GM12878 (cell line): Measurements from ENCODE around the gene PSMD13.

Experiments used
- BHLHE40 ChIP-seq, 2 experiments: fragments of 450-650 bp in 1 of 2; IDR thresholded peaks; 2 replicates each; pipeline ENCODE4 v1.6.1; 2011 to 2017; ENCODE audit warnings: low read depth in 2 of 2, borderline replicate concordance in 1 of 2, improper control_type of control experiment in 1 of 2, low read length in 1 of 2, mild to moderate bottlenecking in 1 of 2
- EZH2 ChIP-seq: IDR thresholded peaks from 2 replicates; pipeline ENCODE4 v1.6.1; 2012; ENCODE audit warnings: low read depth, mild to moderate bottlenecking, control low read depth, inconsistent platforms, low read length, borderline replicate concordance; ENCODE audit not compliant: control insufficient read depth
- PAX5 ChIP-seq: IDR thresholded peaks from 2 replicates; pipeline ENCODE4 v1.6.1; 2011; ENCODE audit warnings: low read depth, low read length, borderline replicate concordance
- PML ChIP-seq: IDR thresholded peaks from 2 replicates; pipeline ENCODE4 v1.6.1; 2012; ENCODE audit warnings: low read length, inconsistent platforms
- POLR2A ChIP-seq: IDR thresholded peaks from 2 replicates; pipeline ENCODE4 v1.6.1; 2011; ENCODE audit warnings: low read depth, mild to moderate bottlenecking, low read length
- POLR2AphosphoS5 ChIP-seq: IDR thresholded peaks from 2 replicates; pipeline ENCODE4 v1.6.1; 2011; ENCODE audit warnings: mild to moderate bottlenecking, low read length, inconsistent platforms
- RBBP5 ChIP-seq: fragments of 200-600 bp; sonication (generic); conservative IDR thresholded peaks from 2 replicates; pipeline ENCODE4 v1.6.1; 2016
- SIN3A ChIP-seq: IDR thresholded peaks from 2 replicates; pipeline ENCODE4 v1.6.1; 2012; ENCODE audit warnings: low read depth, low read length, improper control_type of control experiment
- SMAD5 ChIP-seq: IDR thresholded peaks from 2 replicates; pipeline ENCODE4 v1.6.1; 2016; ENCODE audit warnings: antibody characterized with exemption, low read depth
- SP1 ChIP-seq: IDR thresholded peaks from one replicate; pipeline ENCODE4 v1.6.1; 2011; ENCODE audit warnings: low read depth, low read length
- TCF12 ChIP-seq: IDR thresholded peaks from 2 replicates; pipeline ENCODE4 v1.6.1; 2011; ENCODE audit warnings: low read depth, mild to moderate bottlenecking, low read length
- ZSCAN29 ChIP-seq: fragments of 450-650 bp; IDR thresholded peaks from 2 replicates; pipeline ENCODE4 v1.6.1; 2017; ENCODE audit warnings: mild to moderate bottlenecking, moderate library complexity
- TF ChIP-seq, protein P1 (sequence below), 3 experiments: IDR thresholded peaks in 2 of 3; conservative IDR thresholded peaks in 1 of 3; 2 replicates each; pipeline ENCODE4 v1.5.1; 2011; ENCODE audit warnings: low read depth in 3 of 3, low read length in 3 of 3, mild to moderate bottlenecking in 3 of 3, control low read depth in 2 of 3, moderate library complexity in 2 of 3, inconsistent platforms in 1 of 3, mixed read lengths in 1 of 3; ENCODE audit not compliant: control insufficient read depth in 2 of 3, insufficient read depth in 1 of 3; ENCODE audit errors: extremely low read depth in 1 of 3
- TF ChIP-seq, protein P2 (sequence below): IDR thresholded peaks from 2 replicates; pipeline ENCODE4 v1.6.1; 2012; ENCODE audit warnings: mild to moderate bottlenecking, low read depth, low read length

DNA sequence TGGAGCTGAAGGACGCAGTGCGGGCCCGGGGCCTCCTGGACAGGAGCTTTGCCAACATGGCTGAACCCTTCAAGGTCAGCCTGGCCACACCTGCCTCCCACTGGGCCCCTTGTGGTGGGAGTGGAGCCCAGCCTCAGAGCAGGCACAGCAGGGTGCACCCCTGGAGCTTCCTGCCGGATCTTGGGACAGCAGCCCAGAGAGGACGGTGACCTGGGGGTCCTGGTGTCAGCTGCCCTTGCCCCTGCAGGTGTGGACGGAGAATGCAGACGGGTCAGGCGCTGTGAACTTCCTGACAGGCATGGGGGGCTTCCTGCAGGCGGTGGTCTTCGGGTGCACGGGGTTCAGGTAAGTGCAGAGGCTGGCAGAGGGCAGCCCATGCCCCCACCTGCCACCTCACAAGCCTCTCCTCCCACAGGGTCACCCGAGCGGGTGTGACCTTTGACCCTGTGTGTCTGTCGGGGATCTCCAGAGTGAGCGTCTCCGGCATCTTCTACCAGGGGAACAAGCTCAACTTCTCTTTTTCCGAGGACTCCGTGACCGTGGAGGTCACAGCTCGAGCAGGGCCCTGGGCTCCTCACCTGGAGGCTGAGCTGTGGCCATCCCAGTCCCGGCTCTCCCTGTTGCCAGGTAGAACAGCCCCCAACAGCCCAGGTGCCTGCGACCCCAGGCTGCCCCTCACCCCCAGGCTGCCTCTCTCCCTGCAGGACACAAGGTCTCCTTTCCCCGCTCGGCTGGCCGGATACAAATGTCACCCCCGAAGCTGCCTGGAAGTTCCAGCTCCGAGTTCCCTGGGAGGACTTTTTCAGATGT lies 57.3 kb downstream of the PSMD13 start:
- no peak for TF ChIP-seq POLR2AphosphoS5
- TF ChIP-seq, protein P1, sequence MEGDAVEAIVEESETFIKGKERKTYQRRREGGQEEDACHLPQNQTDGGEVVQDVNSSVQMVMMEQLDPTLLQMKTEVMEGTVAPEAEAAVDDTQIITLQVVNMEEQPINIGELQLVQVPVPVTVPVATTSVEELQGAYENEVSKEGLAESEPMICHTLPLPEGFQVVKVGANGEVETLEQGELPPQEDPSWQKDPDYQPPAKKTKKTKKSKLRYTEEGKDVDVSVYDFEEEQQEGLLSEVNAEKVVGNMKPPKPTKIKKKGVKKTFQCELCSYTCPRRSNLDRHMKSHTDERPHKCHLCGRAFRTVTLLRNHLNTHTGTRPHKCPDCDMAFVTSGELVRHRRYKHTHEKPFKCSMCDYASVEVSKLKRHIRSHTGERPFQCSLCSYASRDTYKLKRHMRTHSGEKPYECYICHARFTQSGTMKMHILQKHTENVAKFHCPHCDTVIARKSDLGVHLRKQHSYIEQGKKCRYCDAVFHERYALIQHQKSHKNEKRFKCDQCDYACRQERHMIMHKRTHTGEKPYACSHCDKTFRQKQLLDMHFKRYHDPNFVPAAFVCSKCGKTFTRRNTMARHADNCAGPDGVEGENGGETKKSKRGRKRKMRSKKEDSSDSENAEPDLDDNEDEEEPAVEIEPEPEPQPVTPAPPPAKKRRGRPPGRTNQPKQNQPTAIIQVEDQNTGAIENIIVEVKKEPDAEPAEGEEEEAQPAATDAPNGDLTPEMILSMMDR (IDR thresholded peaks at IDR 0.05 in 2 of 3, conservative IDR thresholded peaks at IDR 0.05 in 1 of 3; ENCODE audit: control insufficient read depth in 2 of 3, extremely low read depth in 1 of 3, insufficient read depth in 1 of 3, low read depth in 3 of 3, low read length in 3 of 3) = no peak
- no peak for TF ChIP-seq PAX5
- no peak for TF ChIP-seq ZSCAN29
- TF ChIP-seq BHLHE40 (IDR thresholded peaks at IDR 0.05; ENCODE audit: borderline replicate concordance in 1 of 2, low read depth in 2 of 2, low read length in 1 of 2) = no peak
- TF ChIP-seq SP1 = no peak
- TF ChIP-seq EZH2 = no peak
- no peak for TF ChIP-seq TCF12
- TF ChIP-seq RBBP5 = no peak
- no peak for TF ChIP-seq PML
- no peak for TF ChIP-seq POLR2A
- TF ChIP-seq, protein P2, sequence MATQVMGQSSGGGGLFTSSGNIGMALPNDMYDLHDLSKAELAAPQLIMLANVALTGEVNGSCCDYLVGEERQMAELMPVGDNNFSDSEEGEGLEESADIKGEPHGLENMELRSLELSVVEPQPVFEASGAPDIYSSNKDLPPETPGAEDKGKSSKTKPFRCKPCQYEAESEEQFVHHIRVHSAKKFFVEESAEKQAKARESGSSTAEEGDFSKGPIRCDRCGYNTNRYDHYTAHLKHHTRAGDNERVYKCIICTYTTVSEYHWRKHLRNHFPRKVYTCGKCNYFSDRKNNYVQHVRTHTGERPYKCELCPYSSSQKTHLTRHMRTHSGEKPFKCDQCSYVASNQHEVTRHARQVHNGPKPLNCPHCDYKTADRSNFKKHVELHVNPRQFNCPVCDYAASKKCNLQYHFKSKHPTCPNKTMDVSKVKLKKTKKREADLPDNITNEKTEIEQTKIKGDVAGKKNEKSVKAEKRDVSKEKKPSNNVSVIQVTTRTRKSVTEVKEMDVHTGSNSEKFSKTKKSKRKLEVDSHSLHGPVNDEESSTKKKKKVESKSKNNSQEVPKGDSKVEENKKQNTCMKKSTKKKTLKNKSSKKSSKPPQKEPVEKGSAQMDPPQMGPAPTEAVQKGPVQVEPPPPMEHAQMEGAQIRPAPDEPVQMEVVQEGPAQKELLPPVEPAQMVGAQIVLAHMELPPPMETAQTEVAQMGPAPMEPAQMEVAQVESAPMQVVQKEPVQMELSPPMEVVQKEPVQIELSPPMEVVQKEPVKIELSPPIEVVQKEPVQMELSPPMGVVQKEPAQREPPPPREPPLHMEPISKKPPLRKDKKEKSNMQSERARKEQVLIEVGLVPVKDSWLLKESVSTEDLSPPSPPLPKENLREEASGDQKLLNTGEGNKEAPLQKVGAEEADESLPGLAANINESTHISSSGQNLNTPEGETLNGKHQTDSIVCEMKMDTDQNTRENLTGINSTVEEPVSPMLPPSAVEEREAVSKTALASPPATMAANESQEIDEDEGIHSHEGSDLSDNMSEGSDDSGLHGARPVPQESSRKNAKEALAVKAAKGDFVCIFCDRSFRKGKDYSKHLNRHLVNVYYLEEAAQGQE = no peak
- TF ChIP-seq SIN3A = no peak
- TF ChIP-seq SMAD5 = no peak
